Measurements from ENCODE around the gene OR2T3.

GRCh38 chr1:248521856-248522255 lies 48.7 kb downstream of the OR2T3 start:
- TF ChIP-seq CTCF (IDR thresholded peaks at IDR 0.05; ENCODE audit: poor library complexity, severe bottlenecking) (no peak), TAF1 (IDR thresholded peaks at IDR 0.05; ENCODE audit: low read depth) (no peak)

Measured in neural cell (in vitro differentiated cells).